ENCODE data around the gene COL26A1.

Gene COL26A1

DNA sequence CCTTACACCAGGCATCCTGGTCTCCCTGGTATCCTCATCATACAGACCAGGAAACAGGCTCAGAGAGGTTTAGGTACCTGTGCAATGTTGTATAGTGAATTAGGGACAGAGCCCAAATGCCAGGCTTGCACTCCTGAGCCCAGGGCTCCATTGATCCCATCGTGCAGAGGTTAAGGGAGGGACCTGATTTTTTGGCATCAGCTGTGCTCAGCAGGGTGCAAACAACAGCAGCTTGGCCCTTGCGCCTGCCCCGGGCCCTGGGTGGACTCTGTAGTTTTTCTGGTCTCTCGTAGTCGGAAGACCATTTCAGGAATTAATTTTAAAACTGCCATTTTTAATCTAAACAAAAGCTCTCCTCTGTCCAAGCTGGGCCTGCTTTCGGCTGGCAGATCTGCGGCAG is 79.2 kb downstream of the COL26A1 start:
- no CpG with 5 or more reads among the region's 7 CpGs for WGBS, 2 donors (ENCODE audit: extremely low coverage in 2 of 2, insufficient read length in 2 of 2, insufficient replicate concordance in 1 of 2)
- Histone ChIP-seq H2BK12ac (ENCODE audit: low read length) (no peak overlapping the region), H3K36me3 (replicated peaks in 1 of 2; ENCODE audit: control insufficient read depth in 2 of 2, insufficient read depth in 2 of 2, low read length in 2 of 2) (peaks cover 0 to 2% of the 10 kb centered on the region in 2 donors), H3K9ac (ENCODE audit: low read depth, low read length, poor library complexity) (no peak overlapping the region), H3K4ac (ENCODE audit: low read length) (no peak overlapping the region), H2BK120ac (ENCODE audit: low read depth, low read length) (no peak overlapping the region), H3K23ac (ENCODE audit: low read depth, low read length, poor library complexity) (no peak overlapping the region), H2BK5ac (ENCODE audit: low read length) (no peak overlapping the region), H2AFZ (ENCODE audit: low read length) (no peak overlapping the region), H3K18ac (ENCODE audit: low read length) (no peak overlapping the region), H2BK15ac (ENCODE audit: low read length) (no peak overlapping the region), H3K27me3 (ENCODE audit: control insufficient read depth in 3 of 3, insufficient read depth in 3 of 3, low read depth in 1 of 3, low read length in 3 of 3) (peaks cover 0 to 2% (median 0%) of the 10 kb centered on the region in 3 experiments), H3K79me1 (ENCODE audit: low read depth, low read length) (peaks cover 2% of the 10 kb centered on the region), H3K27ac (replicated peaks; ENCODE audit: low read length) (no peak overlapping the region), H3K9me3 (replicated peaks in 1 of 2; ENCODE audit: control insufficient read depth in 2 of 2, insufficient read depth in 1 of 2, low read depth in 1 of 2, low read length in 2 of 2) (no peaks in the 10 kb centered on the region), H3K4me2 (ENCODE audit: insufficient read depth, low read length, poor library complexity, severe bottlenecking) (no peak overlapping the region), H4K91ac (ENCODE audit: low read depth, low read length, poor library complexity) (no peak overlapping the region), H2AK5ac (ENCODE audit: low read depth, low read length) (no peak overlapping the region), H3K4me3 (ENCODE audit: low read length in 2 of 2) (no peak overlapping the region), H4K8ac (ENCODE audit: low read depth, low read length) (no peak overlapping the region), H3K14ac (ENCODE audit: low read length) (no peak overlapping the region), H3K4me1 (ENCODE audit: control insufficient read depth in 2 of 2, insufficient read depth in 1 of 2, low read depth in 1 of 2, low read length in 2 of 2) (peaks cover 2 to 4% of the 10 kb centered on the region in 2 donors)
- DNase-seq (ENCODE audit: low spot score), result no peak

DNA sequence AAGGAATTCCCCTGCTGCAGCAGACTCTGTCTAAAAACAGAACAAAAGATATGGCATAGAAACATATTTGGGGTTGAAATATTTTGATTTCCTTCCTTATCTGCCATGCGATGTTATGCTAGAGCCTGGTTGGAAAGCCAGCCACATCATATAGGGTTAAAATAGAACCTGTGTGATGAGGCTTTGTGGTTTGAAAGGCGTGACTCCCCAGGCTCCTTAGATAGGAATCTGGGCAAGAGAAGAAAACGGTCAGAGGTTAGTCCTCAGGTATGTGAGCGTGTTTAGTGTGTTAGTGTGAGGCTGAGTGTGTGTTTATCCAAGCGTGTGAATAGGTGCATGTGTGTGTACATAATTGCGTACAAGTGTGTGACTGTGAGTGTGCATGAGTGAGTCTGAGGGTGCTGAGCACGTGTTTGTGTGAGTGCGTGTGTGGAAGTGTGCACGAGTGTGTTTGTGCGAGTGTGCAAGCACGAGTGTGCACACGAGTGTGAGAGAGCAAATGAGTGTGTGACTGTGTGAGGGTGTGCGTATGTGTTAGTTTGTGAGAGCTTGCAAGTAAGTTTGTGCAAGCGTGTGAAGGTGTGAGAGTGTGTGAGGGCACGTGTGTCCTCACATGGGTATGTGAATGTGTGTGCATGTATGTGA is 79.9 kb downstream of the COL26A1 start:
- DNase-seq (ENCODE audit: low spot score), result no peak
- no peak overlapping the region for H3K23ac ChIP-seq (ENCODE audit: low read depth, low read length, poor library complexity)
- no peak overlapping the region for H3K27ac ChIP-seq (replicated peaks; ENCODE audit: low read length)
- no peak overlapping the region for H3K4me2 ChIP-seq (ENCODE audit: insufficient read depth, low read length, poor library complexity, severe bottlenecking)
- peaks cover 2% of the 10 kb centered on the region in 2 donors for H3K4me1 ChIP-seq (ENCODE audit: control insufficient read depth in 2 of 2, insufficient read depth in 1 of 2, low read depth in 1 of 2, low read length in 2 of 2)
- no peaks in the 10 kb centered on the region for H3K27me3 ChIP-seq (ENCODE audit: control insufficient read depth in 3 of 3, insufficient read depth in 3 of 3, low read depth in 1 of 3, low read length in 3 of 3)
- no peak overlapping the region for H3K14ac ChIP-seq (ENCODE audit: low read length)
- H3K4me3 ChIP-seq (ENCODE audit: low read length in 2 of 2), result peak overlapping the region in 1 of 2 donors; percentile 23
- H2BK12ac ChIP-seq (ENCODE audit: low read length), result no peak overlapping the region
- H2AFZ ChIP-seq (ENCODE audit: low read length), result no peak overlapping the region
- no peak overlapping the region for H3K4ac ChIP-seq (ENCODE audit: low read length)
- H4K8ac ChIP-seq (ENCODE audit: low read depth, low read length), result no peak overlapping the region
- H2BK120ac ChIP-seq (ENCODE audit: low read depth, low read length), result no peak overlapping the region
- H4K91ac ChIP-seq (ENCODE audit: low read depth, low read length, poor library complexity), result no peak overlapping the region
- no peak overlapping the region for H2BK15ac ChIP-seq (ENCODE audit: low read length)
- 100% methylated on average over 2 of the region's 15 CpGs; no CpG with 5 or more reads in 1 of the 2 donors for WGBS, 2 donors (ENCODE audit: extremely low coverage in 2 of 2, insufficient read length in 2 of 2, insufficient replicate concordance in 1 of 2)
- no peaks in the 10 kb centered on the region for H3K9me3 ChIP-seq (replicated peaks in 1 of 2; ENCODE audit: control insufficient read depth in 2 of 2, insufficient read depth in 1 of 2, low read depth in 1 of 2, low read length in 2 of 2)
- no peak overlapping the region for H3K18ac ChIP-seq (ENCODE audit: low read length)
- H3K79me1 ChIP-seq (ENCODE audit: low read depth, low read length), result no peaks in the 10 kb centered on the region
- H2AK5ac ChIP-seq (ENCODE audit: low read depth, low read length), result no peak overlapping the region
- no peak overlapping the region for H2BK5ac ChIP-seq (ENCODE audit: low read length)
- peak overlapping the region; percentile 1 for H3K9ac ChIP-seq (ENCODE audit: low read depth, low read length, poor library complexity)
- no peaks in the 10 kb centered on the region for H3K36me3 ChIP-seq (replicated peaks in 1 of 2; ENCODE audit: control insufficient read depth in 2 of 2, insufficient read depth in 2 of 2, low read length in 2 of 2)

DNA sequence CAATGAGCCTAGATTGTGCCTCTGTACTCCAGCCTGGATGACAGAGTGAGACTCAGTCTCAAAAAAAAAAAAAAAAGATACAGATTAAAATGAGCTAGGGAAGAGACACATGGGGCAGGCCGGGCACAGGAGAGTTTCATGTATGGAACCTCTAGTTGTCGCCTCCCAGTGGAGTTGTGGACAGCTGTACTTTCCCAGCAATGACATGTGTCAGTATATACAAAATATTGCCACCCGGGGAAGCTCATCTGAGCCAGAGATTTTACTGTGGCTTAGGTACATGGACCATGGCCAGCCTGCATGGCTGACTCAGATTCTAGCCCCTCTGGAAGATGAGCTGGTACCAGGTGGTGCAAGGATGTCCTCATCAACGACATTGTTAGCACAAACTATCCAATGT is 87.4 kb downstream of the COL26A1 start:
- no peak overlapping the region for H3K4me3 ChIP-seq (ENCODE audit: low read length in 2 of 2)
- H3K9me3 ChIP-seq (replicated peaks in 1 of 2; ENCODE audit: control insufficient read depth in 2 of 2, insufficient read depth in 1 of 2, low read depth in 1 of 2, low read length in 2 of 2), result no peaks in the 10 kb centered on the region
- no peak overlapping the region for H3K18ac ChIP-seq (ENCODE audit: low read length)
- no peak overlapping the region for H2BK5ac ChIP-seq (ENCODE audit: low read length)
- no peaks in the 10 kb centered on the region for H3K4me1 ChIP-seq (ENCODE audit: control insufficient read depth in 2 of 2, insufficient read depth in 1 of 2, low read depth in 1 of 2, low read length in 2 of 2)
- no peaks in the 10 kb centered on the region for H3K79me1 ChIP-seq (ENCODE audit: low read depth, low read length)
- H4K8ac ChIP-seq (ENCODE audit: low read depth, low read length), result no peak overlapping the region
- no peak overlapping the region for H2AK5ac ChIP-seq (ENCODE audit: low read depth, low read length)
- DNase-seq (ENCODE audit: low spot score), result no peak
- H2BK15ac ChIP-seq (ENCODE audit: low read length), result no peak overlapping the region
- no peak overlapping the region for H3K23ac ChIP-seq (ENCODE audit: low read depth, low read length, poor library complexity)
- H3K14ac ChIP-seq (ENCODE audit: low read length), result no peak overlapping the region
- H2AFZ ChIP-seq (ENCODE audit: low read length), result no peak overlapping the region
- H3K4ac ChIP-seq (ENCODE audit: low read length), result no peak overlapping the region
- no peak overlapping the region for H3K9ac ChIP-seq (ENCODE audit: low read depth, low read length, poor library complexity)
- H3K27ac ChIP-seq (replicated peaks; ENCODE audit: low read length), result no peak overlapping the region
- WGBS, 2 donors (ENCODE audit: extremely low coverage in 2 of 2, insufficient read length in 2 of 2, insufficient replicate concordance in 1 of 2), result no CpG with 5 or more reads among the region's 4 CpGs
- no peak overlapping the region for H4K91ac ChIP-seq (ENCODE audit: low read depth, low read length, poor library complexity)
- peaks cover 8 to 14% of the 10 kb centered on the region in 2 donors for H3K36me3 ChIP-seq (replicated peaks in 1 of 2; ENCODE audit: control insufficient read depth in 2 of 2, insufficient read depth in 2 of 2, low read length in 2 of 2)
- H3K27me3 ChIP-seq (ENCODE audit: control insufficient read depth in 3 of 3, insufficient read depth in 3 of 3, low read depth in 1 of 3, low read length in 3 of 3), result no peaks in the 10 kb centered on the region
- H2BK120ac ChIP-seq (ENCODE audit: low read depth, low read length), result no peak overlapping the region
- H2BK12ac ChIP-seq (ENCODE audit: low read length), result no peak overlapping the region
- no peak overlapping the region for H3K4me2 ChIP-seq (ENCODE audit: insufficient read depth, low read length, poor library complexity, severe bottlenecking)

DNA sequence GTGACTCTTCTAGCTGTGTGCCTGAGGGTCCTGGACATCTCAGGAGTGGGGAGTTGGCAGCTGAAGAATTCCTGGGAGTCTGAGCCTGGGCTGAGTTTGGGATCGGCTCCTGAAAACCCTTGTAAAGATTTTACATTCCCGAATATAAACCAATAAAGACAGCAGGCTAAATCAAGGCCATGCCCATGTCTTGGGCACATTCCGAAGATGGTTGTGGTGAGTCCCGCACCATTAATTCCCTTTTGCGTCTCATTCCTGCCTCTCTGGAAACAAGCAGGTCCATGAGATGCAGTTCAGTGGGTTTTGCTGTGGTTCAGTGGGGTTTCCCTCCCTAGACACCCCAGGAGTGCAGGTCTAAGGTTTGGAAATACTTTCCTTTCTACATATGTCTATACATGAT is 90.9 kb downstream of the COL26A1 start:
- no peak overlapping the region for H2AFZ ChIP-seq (ENCODE audit: low read length)
- H3K4me1 ChIP-seq (ENCODE audit: control insufficient read depth in 2 of 2, insufficient read depth in 1 of 2, low read depth in 1 of 2, low read length in 2 of 2), result no peaks in the 10 kb centered on the region
- no peak overlapping the region for H2BK120ac ChIP-seq (ENCODE audit: low read depth, low read length)
- no peak overlapping the region for H3K27ac ChIP-seq (replicated peaks; ENCODE audit: low read length)
- H3K14ac ChIP-seq (ENCODE audit: low read length), result no peak overlapping the region
- H3K36me3 ChIP-seq (replicated peaks in 1 of 2; ENCODE audit: control insufficient read depth in 2 of 2, insufficient read depth in 2 of 2, low read length in 2 of 2), result peaks cover 8% of the 10 kb centered on the region in 2 donors
- no peak overlapping the region for H2BK15ac ChIP-seq (ENCODE audit: low read length)
- WGBS, 2 donors (ENCODE audit: extremely low coverage in 2 of 2, insufficient read length in 2 of 2, insufficient replicate concordance in 1 of 2), result no CpG with 5 or more reads among the region's 5 CpGs
- no peak overlapping the region for H2AK5ac ChIP-seq (ENCODE audit: low read depth, low read length)
- H3K4me2 ChIP-seq (ENCODE audit: insufficient read depth, low read length, poor library complexity, severe bottlenecking), result no peak overlapping the region
- H4K91ac ChIP-seq (ENCODE audit: low read depth, low read length, poor library complexity), result no peak overlapping the region
- no peak overlapping the region for H2BK12ac ChIP-seq (ENCODE audit: low read length)
- H2BK5ac ChIP-seq (ENCODE audit: low read length), result no peak overlapping the region
- H3K4ac ChIP-seq (ENCODE audit: low read length), result no peak overlapping the region
- no peak overlapping the region for H3K9ac ChIP-seq (ENCODE audit: low read depth, low read length, poor library complexity)
- H3K23ac ChIP-seq (ENCODE audit: low read depth, low read length, poor library complexity), result no peak overlapping the region
- H4K8ac ChIP-seq (ENCODE audit: low read depth, low read length), result no peak overlapping the region
- H3K27me3 ChIP-seq (ENCODE audit: control insufficient read depth in 3 of 3, insufficient read depth in 3 of 3, low read depth in 1 of 3, low read length in 3 of 3), result no peaks in the 10 kb centered on the region
- H3K18ac ChIP-seq (ENCODE audit: low read length), result no peak overlapping the region
- H3K4me3 ChIP-seq (ENCODE audit: low read length in 2 of 2), result no peak overlapping the region
- no peaks in the 10 kb centered on the region for H3K79me1 ChIP-seq (ENCODE audit: low read depth, low read length)
- DNase-seq (ENCODE audit: low spot score), result no peak
- no peaks in the 10 kb centered on the region for H3K9me3 ChIP-seq (replicated peaks in 1 of 2; ENCODE audit: control insufficient read depth in 2 of 2, insufficient read depth in 1 of 2, low read depth in 1 of 2, low read length in 2 of 2)

Measured in neuronal stem cell (in vitro differentiated cells).